SU-DHL-6 (cell line): Measurements from ENCODE around the gene LILRB3.

ENCODE experiments used
- H2AFZ ChIP-seq: fragments of 200-600 bp; sonication (generic); 2 replicates; pipeline ENCODE4 v1.6.1; 2014; ENCODE audit warnings: low read depth, mild to moderate bottlenecking, moderate library complexity, mixed read lengths, antibody characterized with exemption, low read length; ENCODE audit not compliant: severe bottlenecking
- H3F3A ChIP-seq: fragments of 200-600 bp; shearing (Covaris generic); 2 replicates; pipeline ENCODE4 v1.6.0; 2016; ENCODE audit warnings: antibody characterized with exemption, mild to moderate bottlenecking; ENCODE audit not compliant: insufficient read depth
- H3K27ac ChIP-seq: fragments of 200-600 bp; sonication (generic); 2 replicates; pipeline ENCODE4 v1.5.1; 2016; ENCODE audit warnings: low read depth, mild to moderate bottlenecking, low read length, moderate library complexity, mixed read lengths
- H3K27me3 ChIP-seq: fragments of 200-600 bp; sonication (generic), shearing (Covaris generic); 2 replicates; pipeline ENCODE4 v1.6.0; 2014; ENCODE audit warnings: mild to moderate bottlenecking, low read length
- H3K36me3 ChIP-seq: fragments of 200-600 bp; sonication (generic); 2 replicates; pipeline ENCODE4 v1.6.1; 2014; ENCODE audit warnings: mild to moderate bottlenecking, low read length, mixed read lengths
- H3K4me2 ChIP-seq: fragments of 300-600, 200-600 bp; shearing (Covaris generic), sonication (generic); 2 replicates; pipeline ENCODE4 v1.6.0; 2014; ENCODE audit warnings: low read length, low read depth, mild to moderate bottlenecking; ENCODE audit not compliant: poor library complexity, severe bottlenecking
- H3K4me3 ChIP-seq: fragments of 200-600 bp; sonication (generic); 2 replicates; pipeline ENCODE4 v1.5.1; 2014; ENCODE audit warnings: antibody characterized with exemption, low read length, mild to moderate bottlenecking, mixed read lengths; ENCODE audit not compliant: insufficient read depth, poor library complexity, severe bottlenecking
- H3K79me2 ChIP-seq: fragments of 200-600 bp; sonication (generic); 2 replicates; pipeline ENCODE4 v1.6.1; 2014; ENCODE audit warnings: mild to moderate bottlenecking, low read length, moderate library complexity; ENCODE audit not compliant: insufficient read depth
- H3K9ac ChIP-seq: fragments of 200-600 bp; sonication (generic); 2 replicates; pipeline ENCODE4 v1.7.0; 2014; ENCODE audit warnings: mild to moderate bottlenecking, low read length
- H3K9me2 ChIP-seq: fragments of 200-600 bp; sonication (generic); replicated peaks from 2 replicates; pipeline ENCODE4 v1.6.1; 2014; ENCODE audit warnings: low read length; ENCODE audit not compliant: insufficient read depth
- H3K9me3 ChIP-seq: fragments of 200-600 bp; sonication (generic); 2 replicates; pipeline ENCODE4 v1.6.1; 2014; ENCODE audit warnings: low read length, mixed read lengths; ENCODE audit not compliant: insufficient read depth
- H4K20me1 ChIP-seq: fragments of 200-600 bp; sonication (generic); 2 replicates; pipeline ENCODE4 v1.6.1; 2014; ENCODE audit warnings: low read depth, mild to moderate bottlenecking, antibody characterized with exemption, low read length, moderate library complexity, mixed read lengths
- EZH2phosphoT487 ChIP-seq: fragments of 200-600 bp; sonication (generic), shearing (Covaris generic); conservative IDR thresholded peaks from 2 replicates; pipeline ENCODE4 v1.6.1; 2018; ENCODE audit warnings: mild to moderate bottlenecking, antibody characterized with exemption, low read length, moderate library complexity, mixed read lengths
- TF ChIP-seq, protein P1 (sequence below): fragments of 200-600 bp; sonication (generic); IDR thresholded peaks from one replicate; pipeline ENCODE4 v1.5.1; 2017; ENCODE audit warnings: antibody characterized with exemption, mild to moderate bottlenecking, low read length, moderate library complexity; ENCODE audit not compliant: insufficient read depth, poor library complexity, severe bottlenecking

Gene LILRB3

DNA sequence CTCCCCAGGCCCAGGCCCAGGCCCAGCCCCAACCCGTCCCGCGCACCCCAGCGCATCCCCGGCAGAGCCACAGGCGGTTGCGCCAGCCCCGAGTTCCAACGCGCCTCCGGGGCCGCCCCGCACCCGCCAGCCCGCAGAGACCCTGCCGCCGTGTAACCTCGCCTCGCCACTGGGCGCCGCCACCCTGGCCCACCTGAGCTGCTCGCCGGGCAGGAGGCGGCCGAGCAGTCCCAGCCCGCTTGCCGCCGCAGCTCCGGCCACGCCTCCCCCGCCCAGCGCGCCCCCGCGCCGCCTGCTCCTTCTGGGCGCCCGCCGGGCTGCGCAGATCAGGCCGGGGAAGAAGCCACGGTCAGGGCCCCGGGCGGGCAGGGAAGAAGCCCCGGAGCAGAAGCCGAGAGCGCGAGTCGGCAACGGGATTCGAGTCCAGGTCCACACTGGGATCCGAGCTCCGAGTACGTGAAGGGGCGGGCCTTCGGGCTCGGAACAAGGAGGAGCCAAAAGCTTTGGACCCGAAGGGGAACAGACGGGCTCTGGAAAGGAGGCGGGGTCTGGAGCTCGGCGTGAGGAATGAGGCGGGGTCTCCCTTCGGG is 33.6 kb downstream of the LILRB3 start, which contains the start of gene MBOAT7:
Gene MBOAT7, minus strand, starts transcription at position 436 of the 590 bp plus-strand sequence. CDS start 1,072 bp downstream, outside the sequence.
- peak within 1 kb of the TSS; percentile 94 for H3K9ac ChIP-seq
- peak within 1 kb of the TSS; percentile 87 for H3K4me3 ChIP-seq
- H3K27me3 ChIP-seq = no peaks in the 10 kb centered on the region
- peaks cover 4% of the 10 kb centered on the region for H3K36me3 ChIP-seq
- peak within 1 kb of the TSS; percentile 92 for H3K4me2 ChIP-seq
- peaks cover 22% of the 10 kb centered on the region for H3K79me2 ChIP-seq
- TF ChIP-seq, protein P1, sequence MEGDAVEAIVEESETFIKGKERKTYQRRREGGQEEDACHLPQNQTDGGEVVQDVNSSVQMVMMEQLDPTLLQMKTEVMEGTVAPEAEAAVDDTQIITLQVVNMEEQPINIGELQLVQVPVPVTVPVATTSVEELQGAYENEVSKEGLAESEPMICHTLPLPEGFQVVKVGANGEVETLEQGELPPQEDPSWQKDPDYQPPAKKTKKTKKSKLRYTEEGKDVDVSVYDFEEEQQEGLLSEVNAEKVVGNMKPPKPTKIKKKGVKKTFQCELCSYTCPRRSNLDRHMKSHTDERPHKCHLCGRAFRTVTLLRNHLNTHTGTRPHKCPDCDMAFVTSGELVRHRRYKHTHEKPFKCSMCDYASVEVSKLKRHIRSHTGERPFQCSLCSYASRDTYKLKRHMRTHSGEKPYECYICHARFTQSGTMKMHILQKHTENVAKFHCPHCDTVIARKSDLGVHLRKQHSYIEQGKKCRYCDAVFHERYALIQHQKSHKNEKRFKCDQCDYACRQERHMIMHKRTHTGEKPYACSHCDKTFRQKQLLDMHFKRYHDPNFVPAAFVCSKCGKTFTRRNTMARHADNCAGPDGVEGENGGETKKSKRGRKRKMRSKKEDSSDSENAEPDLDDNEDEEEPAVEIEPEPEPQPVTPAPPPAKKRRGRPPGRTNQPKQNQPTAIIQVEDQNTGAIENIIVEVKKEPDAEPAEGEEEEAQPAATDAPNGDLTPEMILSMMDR = peak; percentile 46
- no peak for TF ChIP-seq EZH2phosphoT487
- no peaks in the 10 kb centered on the region for H3K9me3 ChIP-seq
- no peaks in the 10 kb centered on the region for H3F3A ChIP-seq
- H4K20me1 ChIP-seq = no peaks in the 10 kb centered on the region
- H2AFZ ChIP-seq = peak within 1 kb of the TSS; percentile 87
- peak within 1 kb of the TSS; percentile 87 for H3K27ac ChIP-seq
- H3K9me2 ChIP-seq = no peaks in the 10 kb centered on the region

DNA sequence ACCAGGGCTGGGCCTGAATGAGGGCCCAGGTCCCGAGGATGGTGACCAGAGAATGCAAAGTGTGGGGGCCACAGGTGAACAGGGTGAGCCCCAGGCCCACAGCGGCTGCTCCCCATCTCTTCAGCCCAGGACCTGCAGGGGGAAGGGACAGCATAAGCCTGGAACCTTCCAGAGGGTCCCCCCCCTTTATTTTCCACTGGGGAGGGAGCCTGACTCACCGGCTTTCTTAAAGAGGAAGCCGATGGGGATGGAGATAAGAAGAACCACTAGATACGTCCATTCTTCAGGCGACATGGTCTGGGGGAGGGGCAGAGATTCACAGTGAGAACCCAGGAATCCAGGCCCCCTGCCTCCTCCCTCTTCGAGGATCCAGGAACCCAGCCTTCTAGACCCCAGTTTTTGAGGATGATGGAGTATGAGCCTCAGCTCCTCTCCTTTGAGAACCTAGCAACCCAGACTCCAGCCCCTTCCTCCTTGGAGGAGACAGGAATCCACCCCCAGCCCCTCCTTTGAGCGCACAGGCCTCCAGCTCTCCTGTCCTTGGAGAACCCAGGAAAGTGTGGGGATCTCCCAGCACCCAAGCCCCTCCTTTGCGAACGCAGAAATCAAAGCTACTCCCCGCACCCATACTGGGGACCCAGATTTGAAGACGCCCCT is 34.5 kb downstream of the LILRB3 start:
- H3K9ac ChIP-seq = peak overlapping the region; percentile 94
- peak overlapping the region; percentile 92 for H3K4me2 ChIP-seq
- H3K9me3 ChIP-seq = no peaks in the 10 kb centered on the region
- no peaks in the 10 kb centered on the region for H3K9me2 ChIP-seq
- H3K27me3 ChIP-seq = no peaks in the 10 kb centered on the region
- no peaks in the 10 kb centered on the region for H3K36me3 ChIP-seq
- peaks cover 22% of the 10 kb centered on the region for H3K79me2 ChIP-seq
- H3K27ac ChIP-seq = peak overlapping the region; percentile 83
- TF ChIP-seq, protein P1 = no peak
- TF ChIP-seq EZH2phosphoT487 = no peak
- no peaks in the 10 kb centered on the region for H4K20me1 ChIP-seq
- no peaks in the 10 kb centered on the region for H3F3A ChIP-seq
- peak overlapping the region; percentile 87 for H3K4me3 ChIP-seq
- H2AFZ ChIP-seq = no peak overlapping the region

DNA sequence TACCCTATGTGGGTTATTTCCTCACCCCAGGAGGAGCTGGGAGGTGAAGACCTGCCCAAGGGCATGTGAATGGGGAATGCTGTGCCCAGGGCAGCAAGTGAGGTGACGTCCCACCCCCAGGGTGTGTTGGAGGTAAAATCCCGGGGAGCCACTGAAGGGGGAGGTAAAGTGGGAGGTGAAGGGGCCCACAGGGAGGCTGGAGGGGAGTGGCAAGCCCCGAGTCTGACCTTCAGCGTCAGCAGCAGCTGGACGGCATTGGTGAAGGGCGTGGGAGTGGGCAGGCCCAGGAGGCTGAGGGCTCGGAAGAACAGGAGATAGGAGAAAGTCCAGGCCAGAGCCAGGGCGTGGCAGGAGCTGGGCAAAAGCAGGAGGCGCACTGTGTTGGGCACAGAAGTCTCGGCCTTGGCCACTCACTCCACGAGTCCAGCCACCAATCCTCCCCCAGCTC is 35.8 kb downstream of the LILRB3 start:
- no peak overlapping the region for H3K4me3 ChIP-seq
- no peak overlapping the region for H3K4me2 ChIP-seq
- H3K9me2 ChIP-seq = no peaks in the 10 kb centered on the region
- H3K9me3 ChIP-seq = no peaks in the 10 kb centered on the region
- H3K36me3 ChIP-seq = no peaks in the 10 kb centered on the region
- no peaks in the 10 kb centered on the region for H4K20me1 ChIP-seq
- no peak overlapping the region for H3K27ac ChIP-seq
- TF ChIP-seq EZH2phosphoT487 = no peak
- TF ChIP-seq, protein P1 = no peak
- no peak overlapping the region for H2AFZ ChIP-seq
- no peak overlapping the region for H3K9ac ChIP-seq
- H3F3A ChIP-seq = 0 out of 2 replicates have a peak, but pooled peaks cover 5% of the 10 kb centered on the region
- no peaks in the 10 kb centered on the region for H3K27me3 ChIP-seq
- H3K79me2 ChIP-seq = peaks cover 16% of the 10 kb centered on the region
